ENCODE data around the gene CORO2B.

CORO2B gene

GRCh38 chr15:68578175-68578979 lies 416 bp upstream of the CORO2B start:
- no peaks in the 10 kb centered on the region for H3K4me1 ChIP-seq
- TF ChIP-seq CTCF (IDR thresholded peaks at IDR 0.05) = peak; percentile 20
- H3K27ac ChIP-seq = no peak overlapping the region
- no peaks in the 10 kb centered on the region for H3K79me2 ChIP-seq
- no peaks in the 10 kb centered on the region for H3K27me3 ChIP-seq (ENCODE audit: control insufficient read depth, insufficient read depth, low read length)
- H3K9me3 ChIP-seq (ENCODE audit: control insufficient read depth, low read length) = no peaks in the 10 kb centered on the region
- peak overlapping the region; percentile 76 for H3K4me2 ChIP-seq (ENCODE audit: low read length)
- H3K36me3 ChIP-seq (ENCODE audit: control insufficient read depth, insufficient read depth, low read length) = no peaks in the 10 kb centered on the region
- H3K9ac ChIP-seq = no peak overlapping the region
- peak overlapping the region; percentile 66 for H2AFZ ChIP-seq
- peak overlapping the region; percentile 40 for H3K4me3 ChIP-seq (ENCODE audit: low read depth, low read length)

DNA sequence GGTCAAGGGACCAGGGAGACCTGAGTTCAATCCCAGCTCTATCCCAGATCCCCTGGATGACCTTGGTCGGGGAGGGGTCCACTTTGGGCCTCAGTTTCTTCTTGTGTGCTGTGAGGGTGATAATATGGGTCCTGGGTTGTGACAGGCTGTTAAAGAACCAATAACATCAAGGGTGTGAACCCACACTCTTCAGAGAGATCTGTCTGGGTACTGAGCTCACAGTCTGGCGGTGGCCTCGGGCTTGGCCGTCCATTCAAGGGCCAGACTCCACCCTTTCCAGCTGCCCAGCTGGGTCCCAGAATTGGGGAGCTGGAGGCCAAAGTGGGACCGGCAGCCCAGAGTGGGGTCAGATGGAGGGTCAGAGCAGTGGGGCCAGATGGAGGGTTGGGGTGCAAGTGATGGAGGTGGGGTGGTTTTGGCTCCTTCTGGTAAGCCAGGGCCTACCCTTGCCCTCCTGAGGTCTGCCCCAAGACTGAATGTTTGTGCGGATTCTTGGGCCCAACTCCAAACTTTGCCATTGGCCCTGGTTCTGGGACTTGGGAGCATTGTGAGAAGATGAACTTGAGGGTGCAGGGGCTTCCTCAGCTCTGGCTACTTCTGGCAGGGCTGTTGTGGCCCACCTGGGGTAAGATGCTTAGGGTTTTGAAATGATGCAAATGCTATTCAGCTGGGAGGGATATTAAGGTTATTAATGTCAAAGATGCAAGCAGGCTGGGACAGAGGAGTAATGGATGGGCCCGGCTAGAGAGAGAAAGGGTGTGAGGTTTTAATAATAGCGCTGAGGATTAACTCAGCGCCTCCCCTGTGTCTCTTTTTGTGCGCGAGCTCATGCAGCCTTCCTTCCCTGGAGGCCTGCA lies 1.5 kb downstream of the CORO2B start:
- no peak for TF ChIP-seq CTCF (IDR thresholded peaks at IDR 0.05)
- Histone ChIP-seq H3K4me1 (no peaks in the 10 kb centered on the region), H3K9ac (no peak overlapping the region), H3K79me2 (no peaks in the 10 kb centered on the region), H3K4me3 (ENCODE audit: low read depth, low read length) (no peak overlapping the region), H3K36me3 (ENCODE audit: control insufficient read depth, insufficient read depth, low read length) (no peaks in the 10 kb centered on the region), H3K4me2 (ENCODE audit: low read length) (no peak overlapping the region), H3K27ac (no peak overlapping the region), H2AFZ (no peak overlapping the region), H3K9me3 (ENCODE audit: control insufficient read depth, low read length) (no peaks in the 10 kb centered on the region), H3K27me3 (ENCODE audit: control insufficient read depth, insufficient read depth, low read length) (no peaks in the 10 kb centered on the region)

GRCh38 chr15:68580883-68581155 lies 2.0 kb downstream of the CORO2B start:
- H3K36me3 ChIP-seq (ENCODE audit: control insufficient read depth, insufficient read depth, low read length) = no peaks in the 10 kb centered on the region
- H3K27me3 ChIP-seq (ENCODE audit: control insufficient read depth, insufficient read depth, low read length) = no peaks in the 10 kb centered on the region
- no peak overlapping the region for H3K4me2 ChIP-seq (ENCODE audit: low read length)
- no peaks in the 10 kb centered on the region for H3K4me1 ChIP-seq
- TF ChIP-seq CTCF (IDR thresholded peaks at IDR 0.05) = no peak
- H3K9ac ChIP-seq = no peak overlapping the region
- no peak overlapping the region for H3K27ac ChIP-seq
- H3K9me3 ChIP-seq (ENCODE audit: control insufficient read depth, low read length) = no peaks in the 10 kb centered on the region
- no peak overlapping the region for H3K4me3 ChIP-seq (ENCODE audit: low read depth, low read length)
- H3K79me2 ChIP-seq = no peaks in the 10 kb centered on the region
- no peak overlapping the region for H2AFZ ChIP-seq

DNA sequence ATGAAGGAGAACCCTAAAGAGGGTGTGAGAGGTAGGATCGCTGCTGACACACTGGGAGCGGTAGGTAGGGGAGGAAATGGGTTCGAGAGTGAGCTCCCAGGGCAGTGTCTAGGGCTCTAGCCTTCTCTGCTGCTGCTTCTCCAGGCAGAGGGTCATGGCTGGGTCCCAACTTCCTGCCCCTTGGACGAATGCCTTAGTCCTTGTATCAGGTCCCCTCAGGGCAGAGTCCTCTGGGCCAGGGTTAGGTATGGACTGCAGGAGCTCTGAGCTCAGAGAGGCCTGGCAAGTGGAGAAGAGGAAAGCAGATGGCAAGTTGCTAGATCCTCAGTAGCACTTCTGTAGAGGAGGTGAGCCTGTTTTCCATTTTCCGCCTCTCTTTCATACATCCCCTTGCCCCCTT lies 2.9 kb downstream of the CORO2B start:
- TF ChIP-seq CTCF (IDR thresholded peaks at IDR 0.05) = no peak
- no peaks in the 10 kb centered on the region for H3K4me1 ChIP-seq
- no peak overlapping the region for H3K27ac ChIP-seq
- no peaks in the 10 kb centered on the region for H3K36me3 ChIP-seq (ENCODE audit: control insufficient read depth, insufficient read depth, low read length)
- no peaks in the 10 kb centered on the region for H3K9me3 ChIP-seq (ENCODE audit: control insufficient read depth, low read length)
- no peak overlapping the region for H2AFZ ChIP-seq
- H3K9ac ChIP-seq = no peak overlapping the region
- no peaks in the 10 kb centered on the region for H3K27me3 ChIP-seq (ENCODE audit: control insufficient read depth, insufficient read depth, low read length)
- no peak overlapping the region for H3K4me3 ChIP-seq (ENCODE audit: low read depth, low read length)
- no peak overlapping the region for H3K4me2 ChIP-seq (ENCODE audit: low read length)
- no peaks in the 10 kb centered on the region for H3K79me2 ChIP-seq

All from parathyroid adenoma (tissue), 2 donors.